GM12878 (cell line): ENCODE results near the gene GABPB2. TPM values are rescaled to one million over a fixed set of nuclear protein-coding genes. Genes with fewer than 3 reads are reported as not detected.

Source experiments
- ATAC-seq: fragments of 200-7000 bp; cut with Tn5 transposase; 3 replicates; pipeline ENCODE4 v1.9.1; 2020; ENCODE audit warnings: mild to moderate bottlenecking, moderate library complexity
- BruUV-seq: library from RNA; stranded (reverse); fragments of 400-500 nt; replicated peaks from 2 replicates; lab custom pipeline; 2021; lab: Mats Ljungman, UMichigan
- CTCF ChIA-PET: fragments of 300-600 bp; sonication (Branson Sonifier 250); formaldehyde crosslinking; extraction: SDS; loops from one replicate; lab custom pipeline; 2021; ENCODE audit warnings: inconsistent platforms; lab: Yijun Ruan, JAX
- POLR2A ChIA-PET: fragments of 350-600 bp; formaldehyde crosslinking; extraction: SDS; loops from one replicate; lab custom pipeline; 2021; ENCODE audit warnings: inconsistent platforms; lab: Charles Lee
- RAD21 ChIA-PET: fragments of 300-600 bp; sonication (Branson Sonifier 250); formaldehyde crosslinking; loops from one replicate; lab custom pipeline; 2023; ENCODE audit warnings: antibody characterized with exemption; ENCODE audit not compliant: unreplicated experiment; lab: Charles Lee
- SMC1A ChIA-PET: fragments of 300-600 bp; sonication (Branson Sonifier 250); formaldehyde crosslinking; loops from one replicate; lab custom pipeline; 2023; ENCODE audit not compliant: unreplicated experiment, uncharacterized antibody; lab: Charles Lee
- DNase-seq: peaks from one replicate; pipeline ENCODE4 v3.0.0-alpha.2; 2011; ENCODE audit warnings: low read depth, low spot score
- FAIRE-seq: peaks from 3 replicates; lab custom pipeline; 2011; peaks lifted over from hg19 to GRCh38; lab: Jason Lieb, UNC
- H2AFZ ChIP-seq: 2 replicates; pipeline ENCODE4 v1.6.0; 2011; ENCODE audit warnings: low read depth, low read length, control low read depth; ENCODE audit not compliant: control insufficient read depth
- H3K27ac ChIP-seq: 2 replicates; pipeline ENCODE4 v1.5.1; 2011; ENCODE audit warnings: control low read depth; ENCODE audit not compliant: control insufficient read depth, insufficient read depth
- H3K27me3 ChIP-seq, 2 experiments: replicated peaks in 1 of 2; 2 replicates each; pipeline versions ENCODE4 v1.6.0 to v1.6.1; 2011; ENCODE audit warnings: low read length in 1 of 2; ENCODE audit not compliant: control insufficient read depth in 2 of 2, insufficient read depth in 2 of 2
- H3K36me3 ChIP-seq, 2 experiments: 2 replicates each; pipeline ENCODE4 v1.5.1; 2011; ENCODE audit warnings: low read length in 1 of 2; ENCODE audit not compliant: control insufficient read depth in 2 of 2, insufficient read depth in 2 of 2
- H3K4me1 ChIP-seq: 2 replicates; pipeline ENCODE4 v1.6.1; 2011; ENCODE audit warnings: mild to moderate bottlenecking, low read length, moderate library complexity, mixed read lengths; ENCODE audit not compliant: control insufficient read depth, insufficient read depth
- H3K4me2 ChIP-seq: 2 replicates; pipeline ENCODE4 v1.6.0; 2011; ENCODE audit warnings: control low read depth; ENCODE audit not compliant: control insufficient read depth, insufficient read depth
- H3K4me3 ChIP-seq: fragments of 200-600 bp; sonication (generic); 2 replicates; pipeline ENCODE4 v1.5.1; 2016
- H3K79me2 ChIP-seq: 2 replicates; pipeline ENCODE4 v1.6.0; 2011; ENCODE audit warnings: low read length; ENCODE audit not compliant: control insufficient read depth, insufficient read depth
- H3K9ac ChIP-seq: 2 replicates; pipeline ENCODE4 v1.8.0; 2011; ENCODE audit warnings: low read length, control low read depth, mixed read lengths; ENCODE audit not compliant: control insufficient read depth, insufficient read depth
- H3K9me3 ChIP-seq: replicated peaks from 3 replicates; pipeline ENCODE4 v1.5.1; 2011; ENCODE audit warnings: mild to moderate bottlenecking, low read length; ENCODE audit not compliant: control insufficient read depth, insufficient read depth
- H4K20me1 ChIP-seq: 2 replicates; pipeline ENCODE4 v1.6.0; 2011; ENCODE audit not compliant: control insufficient read depth, insufficient read depth
- EP300 ChIP-seq, 2 experiments: fragments of 150-350 bp in 1 of 2; IDR thresholded peaks; 2 replicates each; pipeline ENCODE4 v1.6.1; 2011 to 2012; ENCODE audit warnings: low read depth in 2 of 2, low read length in 2 of 2, borderline replicate concordance in 1 of 2, improper control_type of control experiment in 1 of 2, inconsistent platforms in 1 of 2; ENCODE audit not compliant: control insufficient read depth in 1 of 2
- ETV6 ChIP-seq, 2 experiments: fragments of 450-650 bp in 1 of 2; IDR thresholded peaks in 1 of 2; conservative IDR thresholded peaks in 1 of 2; 2 replicates each; pipeline ENCODE4 v1.6.1; 2014; ENCODE audit warnings: antibody characterized with exemption in 1 of 2, borderline replicate concordance in 1 of 2, low read depth in 1 of 2, mild to moderate bottlenecking in 1 of 2, moderate library complexity in 1 of 2
- FOXM1 ChIP-seq: IDR thresholded peaks from 2 replicates; pipeline ENCODE4 v1.6.1; 2012; ENCODE audit warnings: low read depth, mild to moderate bottlenecking, inconsistent platforms, low read length, moderate library complexity
- MYC ChIP-seq: IDR thresholded peaks from 2 replicates; pipeline ENCODE4 v1.6.1; 2011; ENCODE audit warnings: mild to moderate bottlenecking, low read length, moderate library complexity, inconsistent platforms; ENCODE audit not compliant: insufficient read depth, insufficient replicate concordance, insufficient read length, severe bottlenecking
- SMARCA5 ChIP-seq: fragments of 450-650 bp; IDR thresholded peaks from 2 replicates; pipeline ENCODE4 v1.6.1; 2017; ENCODE audit warnings: mild to moderate bottlenecking
- SREBF2 ChIP-seq: IDR thresholded peaks from 2 replicates; pipeline ENCODE4 v1.6.1; 2012; ENCODE audit warnings: mild to moderate bottlenecking, low read length
- TAF1 ChIP-seq: IDR thresholded peaks from 2 replicates; pipeline ENCODE4 v1.6.1; 2011; ENCODE audit warnings: mild to moderate bottlenecking, low read depth, low read length, borderline replicate concordance
- YY1 ChIP-seq: IDR thresholded peaks from 2 replicates; pipeline ENCODE4 v1.6.1; 2011; ENCODE audit warnings: low read depth, mild to moderate bottlenecking, low read length
- ZBED1 ChIP-seq: IDR thresholded peaks from 2 replicates; pipeline ENCODE4 v1.6.1; 2016; ENCODE audit warnings: borderline replicate concordance
- ZBTB40 ChIP-seq: fragments of 450-650 bp; IDR thresholded peaks from 2 replicates; pipeline ENCODE4 v1.6.1; 2016; ENCODE audit warnings: mild to moderate bottlenecking, moderate library complexity, borderline replicate concordance
- ZSCAN29 ChIP-seq: fragments of 450-650 bp; IDR thresholded peaks from 2 replicates; pipeline ENCODE4 v1.6.1; 2017; ENCODE audit warnings: mild to moderate bottlenecking, moderate library complexity
- WGBS: methylation state at CpG from one replicate; pipeline ENCODE4 v1.1.6; 2016; ENCODE audit warnings: low lambda C conversion rate; ENCODE audit not compliant: insufficient replicate concordance, insufficient coverage; ENCODE audit errors: missing lambda C conversion rate; 5-methylcytosine and 5-hydroxymethylcytosine counted together
- in situ Hi-C: fragments of 300-500 bp; cut with MboI; formaldehyde crosslinking; loops from 9 replicates; pipeline ENCODE4 v1.14.3; 2018; ENCODE audit warnings: mixed read lengths
- intact Hi-C: fragments of 100-400 bp; cut with micrococcal nuclease; formaldehyde crosslinking; loops from one replicate; pipeline ENCODE4 v1.14.2; 2022; ENCODE audit not compliant: unreplicated experiment
- polyA plus RNA-seq, 11 experiments: library from polyadenylated mRNA; depleted of rRNA in 4 of 11; unstranded in 6 of 11; stranded (reverse) in 5 of 11; fragments of >200 nt; fragmentation: Nextera tagmentation in 4 of 11; fragmentation: Illumina TruSeq in 1 of 11; extraction: Ambion mirVana in 4 of 11; extraction: Trizol in 1 of 11; gene quantifications; 1 replicate in 1 of 11; 2 replicates in 10 of 11; pipeline versions ENCODE4 v1.2.1 to v1.2.3, GENCODE V29; 2011 to 2016; ENCODE audit warnings: inconsistent platforms in 2 of 11, missing spikeins in 2 of 11, low read depth in 1 of 11
- total RNA-seq, 4 experiments: library from RNA; depleted of rRNA in 3 of 4; stranded (reverse); fragments of >200 nt in 3 of 4; fragmentation: Illumina TruSeq in 1 of 4; extraction: Trizol in 1 of 4; gene quantifications; 2 replicates each; pipeline versions ENCODE4 v1.2.1 to v1.2.3, GENCODE V29; 2013 to 2021

Gene GABPB2
- total and polyA plus RNA-seq, 10 of the 15 experiments (the other 5 are each of a cell fraction or from before 2014, with no cell fraction given): 2.3 to 10.5 (median 6.9) TPM

- no peak overlapping the region for H3K4me3 ChIP-seq
Observed at GRCh38 chr1:151134396-151134795, 63.8 kb downstream of the GABPB2 start.

More at GRCh38 chr1:151134396-151134795, 63.8 kb downstream of the GABPB2 start:
- Histone ChIP-seq H3K4me1 (peaks cover 8% of the 10 kb centered on the region; the same call in 1 of the 2 replicates), H3K9ac (no peak overlapping the region), H3K27me3 (no peaks in the 10 kb centered on the region), H3K9me3 (no peaks in the 10 kb centered on the region), H3K4me2 (no peak overlapping the region), H4K20me1 (no peaks in the 10 kb centered on the region), H3K36me3 (no peaks in the 10 kb centered on the region), H2AFZ (no peak overlapping the region), H3K79me2 (no peaks in the 10 kb centered on the region), H3K27ac (no peak overlapping the region)
- RAD21 ChIA-PET: interaction anchor here (1.3 kb wide), 1 partner anchor 34 kb away, joined by 3 read pairs; no protein-coding TSS in a partner anchor
- DNase-seq (no peak), FAIRE-seq (no peak), ATAC-seq (no peak)
- SMC1A ChIA-PET: interaction anchor here (0.7 to 1.1 kb wide), 2 partner anchors 8 to 21 kb away, joined by 3 read pairs; no protein-coding TSS in a partner anchor
- BruUV-seq: no TSS peak
- POLR2A ChIA-PET: no interaction called here
- 76% methylated on average over 3 of the region's 3 CpGs for WGBS
- in situ Hi-C loops: no loop called here
- CTCF ChIA-PET: interaction anchor here (0.9 to 2.6 kb wide), 4 partner anchors 20 to 35 kb away, joined by 3 to 15 read pairs (median 6); no protein-coding TSS in a partner anchor
- intact Hi-C loops: no loop called here
- no peak for TF ChIP-seq ZBED1
- TF ChIP-seq SMARCA5: no peak
- TF ChIP-seq ETV6 (conservative IDR thresholded peaks at IDR 0.05 in 1 of 2, IDR thresholded peaks at IDR 0.05 in 1 of 2; ENCODE audit: borderline replicate concordance in 1 of 2, low read depth in 1 of 2): no peak
- no peak for TF ChIP-seq MYC
- TF ChIP-seq SREBF2: no peak
- no peak for TF ChIP-seq EP300 (IDR thresholded peaks at IDR 0.05; ENCODE audit: borderline replicate concordance in 1 of 2, control insufficient read depth in 1 of 2, low read depth in 2 of 2, low read length in 2 of 2)
- TF ChIP-seq FOXM1: no peak
- no peak for TF ChIP-seq ZBTB40
- no peak for TF ChIP-seq ZSCAN29
- TF ChIP-seq YY1: no peak
- no peak for TF ChIP-seq TAF1
